ENCODE results near the gene MAGEB6. TPM values are rescaled to one million over a fixed set of nuclear protein-coding genes. Genes with fewer than 3 reads are reported as not detected.

The MAGEB6 gene
- total and polyA plus RNA-seq, 9 donors, result not detected

Other genes starting within 250 kb of the MAGEB6 start
- gene MAGEB18, start 54.1 kb upstream of the MAGEB6 start, total RNA-seq, result not detected
- not detected for gene MAGEB18, start 54.1 kb upstream of the MAGEB6 start, polyA plus RNA-seq (ENCODE audit: insufficient read depth in 1 of 8, insufficient read length in 8 of 8, low replicate concordance in 1 of 8)
- not detected for gene MAGEB6B, start 31.8 kb upstream of the MAGEB6 start, total RNA-seq
- gene MAGEB6B, start 31.8 kb upstream of the MAGEB6 start, polyA plus RNA-seq (ENCODE audit: insufficient read depth in 1 of 8, insufficient read length in 8 of 8, low replicate concordance in 1 of 8), result not detected
- gene MAGEB5, start 23.7 kb downstream of the MAGEB6 start, total RNA-seq, result not detected
- not detected for gene MAGEB5, start 23.7 kb downstream of the MAGEB6 start, polyA plus RNA-seq (ENCODE audit: insufficient read depth in 1 of 8, insufficient read length in 8 of 8, low replicate concordance in 1 of 8)

Measured in muscle of leg (tissue), 9 donors.